ENCODE results near the gene CEP350. TPM values are rescaled to one million over a fixed set of nuclear protein-coding genes. Genes with fewer than 3 reads are reported as not detected.

The CEP350 gene
- total and polyA plus RNA-seq, 2 of the 4 experiments (the other 2 are of a cell fraction) = 5.0 to 36.4 TPM

- Histone ChIP-seq H4K20me1 (ENCODE audit: insufficient read depth, low read length) (no peaks in the 10 kb centered on the region), H2BK15ac (ENCODE audit: low read depth, low read length) (no peak overlapping the region), H2AK5ac (ENCODE audit: low read depth, low read length) (no peak overlapping the region), H3K4me1 (ENCODE audit: control insufficient read depth, insufficient read depth, low read length) (no peaks in the 10 kb centered on the region), H3K14ac (replicated peaks; ENCODE audit: low read depth, low read length) (no peak overlapping the region), H3K23ac (ENCODE audit: low read depth, low read length) (no peak overlapping the region), H4K5ac (ENCODE audit: low read depth, low read length) (no peak overlapping the region), H3K27me3 (ENCODE audit: control insufficient read depth, insufficient read depth, low read length) (peaks cover 5% of the 10 kb centered on the region), H3K9me1 (ENCODE audit: insufficient read depth, low read length) (no peaks in the 10 kb centered on the region), H3K9ac (ENCODE audit: low read depth, low read length) (no peak overlapping the region), H4K8ac (ENCODE audit: low read depth in 2 of 2, low read length in 2 of 2) (no peak overlapping the region), H3K4me2 (ENCODE audit: low read depth, low read length) (no peak overlapping the region), H3K79me1 (ENCODE audit: low read depth in 1 of 2, low read length in 2 of 2) (no peaks in the 10 kb centered on the region), H2BK5ac (ENCODE audit: low read depth, low read length, poor library complexity, severe bottlenecking) (no peak overlapping the region), H3K36me3 (ENCODE audit: control insufficient read depth, insufficient read depth, low read length) (no peaks in the 10 kb centered on the region), H3K27ac (ENCODE audit: insufficient read depth, low read length) (no peak overlapping the region), H4K91ac (ENCODE audit: insufficient read depth, low read depth, low read length) (no peak overlapping the region), H2BK120ac (ENCODE audit: low read depth, low read length) (no peak overlapping the region), H3K4me3 (ENCODE audit: insufficient read depth, low read depth, low read length) (no peak overlapping the region), H3K18ac (ENCODE audit: low read depth, low read length) (no peak overlapping the region), H2BK20ac (ENCODE audit: low read depth, low read length) (no peak overlapping the region), H3K4ac (ENCODE audit: low read depth, low read length) (no peak overlapping the region), H2AK9ac (replicated peaks; ENCODE audit: low read depth, low read length, poor library complexity) (no peak overlapping the region), H2AFZ (replicated peaks; ENCODE audit: low read length, poor library complexity) (no peak overlapping the region), H3K56ac (ENCODE audit: extremely low read depth, insufficient read depth, low read length) (no peak overlapping the region), H3K9me3 (ENCODE audit: control insufficient read depth, insufficient read depth, low read length) (no peaks in the 10 kb centered on the region)
- DNase-seq = no peak
- intact Hi-C loops (cut with micrococcal nuclease) = no loop called here
- in situ Hi-C loops (cut with MboI; ENCODE audit: low sequenced_read_pairs) = no loop called here
- dilution Hi-C loops (cut with HindIII; ENCODE audit: low sequenced_read_pairs, unreplicated experiment) = no loop called here
- no peak for ATAC-seq (ENCODE audit: low read depth)
- ChIA-PET CTCF (no interaction called here), POLR2A (ENCODE audit: unreplicated experiment) (no interaction called here)
- no TSS peak for BruUV-seq (replicated peaks)
- no peak for TF ChIP-seq ELK1 (IDR thresholded peaks at IDR 0.05; ENCODE audit: borderline replicate concordance, low read depth, low read length)
- TF ChIP-seq RCOR1 (IDR thresholded peaks at IDR 0.05; ENCODE audit: insufficient replicate concordance, low read length) = no peak
- TF ChIP-seq CTCF (conservative IDR thresholded peaks at IDR 0.05; ENCODE audit: low read depth, low read length) = no peak
- TF ChIP-seq RFX5 (IDR thresholded peaks at IDR 0.05; ENCODE audit: low read depth, low read length) = no peak
- no peak for TF ChIP-seq USF2 (IDR thresholded peaks at IDR 0.05; ENCODE audit: low read depth, low read length)
- no peak for TF ChIP-seq MAZ (IDR thresholded peaks at IDR 0.05; ENCODE audit: borderline replicate concordance, low read depth, low read length)
- no peak for TF ChIP-seq MAFK (IDR thresholded peaks at IDR 0.05; ENCODE audit: low read depth, low read length)
- TF ChIP-seq POLR2A (IDR thresholded peaks at IDR 0.05; ENCODE audit: low read depth, low read length) = no peak
- no peak for TF ChIP-seq CHD1 (IDR thresholded peaks at IDR 0.05; ENCODE audit: low read depth, low read length)
- TF ChIP-seq SMC3 (IDR thresholded peaks at IDR 0.05; ENCODE audit: low read depth, low read length) = no peak
- no peak for TF ChIP-seq BHLHE40 (IDR thresholded peaks at IDR 0.05; ENCODE audit: low read depth, low read length)
- TF ChIP-seq MXI1 (IDR thresholded peaks at IDR 0.05; ENCODE audit: borderline replicate concordance, low read depth, low read length) = no peak
- no peak for TF ChIP-seq NFE2L2 (IDR thresholded peaks at IDR 0.05; ENCODE audit: low read depth, low read length)
Observed at GRCh38 chr1:179937668-179938254, 16.8 kb upstream of the CEP350 start.
